ENCODE data around the gene CAMK1D. TPM values are rescaled to one million over a fixed set of nuclear protein-coding genes. Genes with fewer than 3 reads are reported as not detected.

The CAMK1D gene
- total and polyA plus RNA-seq, 4 experiments from 2014 or later = 5.2 to 22.2 (median 19.4) TPM

GRCh38 chr10:12510984-12511383 lies 161.6 kb downstream of the CAMK1D start:
- no peaks in the 10 kb centered on the region for H3K27me3 Mint-ChIP-seq
- no peak overlapping the region for H3K4me3 Mint-ChIP-seq
- Histone ChIP-seq H3K4me1 (ENCODE audit: insufficient read depth, low read length) (peaks cover 30% of the 10 kb centered on the region), H3K9me3 (ENCODE audit: control insufficient read depth in 1 of 2, low read length in 2 of 2) (no peaks in the 10 kb centered on the region), H3K27me3 (ENCODE audit: insufficient read depth, low read length) (no peaks in the 10 kb centered on the region), H3K27ac (ENCODE audit: low read depth, low read length) (no peak overlapping the region), H3K4me3 (ENCODE audit: low read length in 2 of 2) (no peak overlapping the region), H3K36me3 (ENCODE audit: insufficient read depth, low read length) (no peaks in the 10 kb centered on the region)
- peaks cover 0 to 3% of the 10 kb centered on the region in 2 donors for H3K36me3 Mint-ChIP-seq
- CTCF ChIA-PET (ENCODE audit: partially characterized antibody) = no interaction called here
- peak overlapping the region in 1 of 7 donors; percentile 73 for H3K27ac Mint-ChIP-seq
- intact Hi-C loops (cut with micrococcal nuclease) = no loop called here
- POLR2A ChIA-PET (ENCODE audit: partially characterized antibody) = no interaction called here
- no peaks in the 10 kb centered on the region for H3K9me3 Mint-ChIP-seq
- DNase-seq = no peak
- H3K4me1 Mint-ChIP-seq = peaks cover 26 to 57% (median 42%) of the 10 kb centered on the region in 4 donors

DNA sequence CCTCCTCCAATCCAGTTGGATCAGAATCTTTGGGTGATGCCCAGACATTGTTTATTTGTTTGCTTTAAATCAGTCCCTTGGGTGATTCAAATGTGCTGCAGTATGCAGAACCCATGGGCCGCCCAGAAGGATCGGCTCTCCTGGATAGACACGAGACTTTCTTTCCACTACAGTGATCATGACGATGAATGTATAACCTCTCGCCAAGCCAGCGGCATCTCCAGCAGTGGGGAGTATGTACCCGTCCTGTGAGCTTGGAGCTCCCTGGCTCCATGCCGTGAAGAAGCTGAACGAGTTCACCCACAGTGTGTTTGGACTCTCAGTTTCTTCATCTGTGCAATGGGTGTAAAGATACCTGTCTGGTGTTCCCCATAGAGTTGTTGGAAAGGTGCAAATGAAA lies 162.3 kb downstream of the CAMK1D start:
- Mint-ChIP-seq H3K27me3 (no peaks in the 10 kb centered on the region), H3K4me3 (no peak overlapping the region), H3K9me3 (no peaks in the 10 kb centered on the region), H3K36me3 (peaks cover 0 to 3% of the 10 kb centered on the region in 2 donors), H3K27ac (no peak overlapping the region), H3K4me1 (peaks cover 26 to 58% (median 42%) of the 10 kb centered on the region in 4 donors)
- no peak for DNase-seq
- no peaks in the 10 kb centered on the region for H3K27me3 ChIP-seq (ENCODE audit: insufficient read depth, low read length)
- H3K4me3 ChIP-seq (ENCODE audit: low read length in 2 of 2) = no peak overlapping the region
- no peaks in the 10 kb centered on the region for H3K36me3 ChIP-seq (ENCODE audit: insufficient read depth, low read length)
- no peaks in the 10 kb centered on the region for H3K9me3 ChIP-seq (ENCODE audit: control insufficient read depth in 1 of 2, low read length in 2 of 2)
- POLR2A ChIA-PET (ENCODE audit: partially characterized antibody) = interaction anchor here (0.7 kb wide), 1 partner anchor 23 kb away, joined by 3 read pairs; no protein-coding TSS in a partner anchor
- peaks cover 30% of the 10 kb centered on the region for H3K4me1 ChIP-seq (ENCODE audit: insufficient read depth, low read length)
- CTCF ChIA-PET (ENCODE audit: partially characterized antibody) = interaction anchor here (1.3 kb wide), 1 partner anchor 146 kb away, joined by 3 read pairs; no protein-coding TSS in a partner anchor
- no peak overlapping the region for H3K27ac ChIP-seq (ENCODE audit: low read depth, low read length)
- intact Hi-C loops (cut with micrococcal nuclease) = no loop called here

- Histone ChIP-seq H3K4me1 (ENCODE audit: insufficient read depth, low read length) (peaks cover 29% of the 10 kb centered on the region), H3K27me3 (ENCODE audit: insufficient read depth, low read length) (no peaks in the 10 kb centered on the region), H3K36me3 (ENCODE audit: insufficient read depth, low read length) (no peaks in the 10 kb centered on the region), H3K27ac (ENCODE audit: low read depth, low read length) (no peak overlapping the region), H3K9me3 (ENCODE audit: control insufficient read depth in 1 of 2, low read length in 2 of 2) (no peaks in the 10 kb centered on the region), H3K4me3 (ENCODE audit: low read length in 2 of 2) (no peak overlapping the region)
- ChIA-PET POLR2A (ENCODE audit: partially characterized antibody) (interaction anchor here (0.7 kb wide), 1 partner anchor 22 kb away, joined by 3 read pairs; no protein-coding TSS in a partner anchor), CTCF (ENCODE audit: partially characterized antibody) (interaction anchor here (1.3 kb wide), 1 partner anchor 145 kb away, joined by 3 read pairs; no protein-coding TSS in a partner anchor)
- H3K27me3 Mint-ChIP-seq = no peaks in the 10 kb centered on the region
- intact Hi-C loops (cut with micrococcal nuclease) = no loop called here
- no peaks in the 10 kb centered on the region for H3K9me3 Mint-ChIP-seq
- H3K36me3 Mint-ChIP-seq = peaks cover 0 to 3% of the 10 kb centered on the region in 2 donors
- H3K4me1 Mint-ChIP-seq = peaks cover 21 to 52% (median 34%) of the 10 kb centered on the region in 4 donors
- H3K4me3 Mint-ChIP-seq = no peak overlapping the region
- DNase-seq = no peak
- H3K27ac Mint-ChIP-seq = peak overlapping the region in 2 of 7 donors; percentile 46 to 74
Observed at GRCh38 chr10:12512332-12513002, 163.1 kb downstream of the CAMK1D start.

GRCh38 chr10:12513003-12513365 lies 163.6 kb downstream of the CAMK1D start:
- Mint-ChIP-seq H3K27me3 (no peaks in the 10 kb centered on the region), H3K4me3 (no peak overlapping the region), H3K9me3 (peaks cover 0 to under 1% (median 0%) of the 10 kb centered on the region in 8 donors), H3K36me3 (peaks cover 0 to 2% of the 10 kb centered on the region in 2 donors), H3K27ac (peak overlapping the region in 4 of 7 donors; percentile 37 to 74 (median 44)), H3K4me1 (peaks cover 17 to 47% (median 30%) of the 10 kb centered on the region in 4 donors)
- no peaks in the 10 kb centered on the region for H3K9me3 ChIP-seq (ENCODE audit: control insufficient read depth in 1 of 2, low read length in 2 of 2)
- no peak overlapping the region for H3K27ac ChIP-seq (ENCODE audit: low read depth, low read length)
- CTCF ChIA-PET (ENCODE audit: partially characterized antibody) = interaction anchor here (1.3 kb wide), 1 partner anchor 144 kb away, joined by 3 read pairs; no protein-coding TSS in a partner anchor
- no peaks in the 10 kb centered on the region for H3K36me3 ChIP-seq (ENCODE audit: insufficient read depth, low read length)
- no peaks in the 10 kb centered on the region for H3K27me3 ChIP-seq (ENCODE audit: insufficient read depth, low read length)
- no peak for DNase-seq
- intact Hi-C loops (cut with micrococcal nuclease) = no loop called here
- no peak overlapping the region for H3K4me3 ChIP-seq (ENCODE audit: low read length in 2 of 2)
- POLR2A ChIA-PET (ENCODE audit: partially characterized antibody) = no interaction called here
- peaks cover 24% of the 10 kb centered on the region for H3K4me1 ChIP-seq (ENCODE audit: insufficient read depth, low read length)

DNA sequence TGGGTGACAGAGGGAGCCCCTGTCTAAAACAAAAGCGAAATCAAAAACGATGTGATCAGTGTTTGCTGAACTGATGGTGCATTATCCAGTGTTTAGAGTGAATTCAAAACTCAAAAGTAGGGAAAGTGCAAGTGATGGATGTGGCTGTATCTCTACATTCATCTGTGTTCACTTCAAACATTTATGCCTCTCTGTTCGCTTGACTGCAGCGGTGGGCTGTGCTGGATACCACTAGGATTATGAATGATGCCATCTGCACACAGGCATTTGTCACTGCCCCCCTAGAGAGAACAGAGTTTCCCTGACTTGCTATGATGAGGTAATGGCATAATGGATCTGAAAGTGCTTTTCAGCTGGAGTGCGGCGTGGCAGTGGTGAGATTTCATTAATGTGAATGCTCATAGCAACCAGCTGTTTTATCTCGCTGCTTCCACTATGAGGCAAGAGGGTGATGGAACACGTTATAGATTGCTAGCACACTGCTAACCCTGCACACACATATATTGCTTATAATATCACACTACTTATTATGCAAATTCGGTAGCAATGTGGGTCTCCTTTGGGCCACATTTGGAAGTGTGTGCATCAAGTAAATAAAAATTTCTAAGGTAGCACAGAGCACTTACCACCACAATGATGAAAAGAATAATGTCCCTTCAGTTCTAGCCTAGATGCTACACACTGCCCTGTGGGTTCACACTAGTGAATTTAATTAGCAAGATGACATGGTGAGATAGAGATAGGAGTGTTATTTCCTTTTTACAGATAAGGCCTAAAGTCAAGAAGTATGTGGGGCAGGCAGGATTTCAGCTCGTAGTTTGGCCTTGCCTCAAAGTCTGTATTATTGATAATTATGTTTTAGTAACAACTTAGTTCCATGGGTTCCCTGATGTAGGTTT lies 164.7 kb downstream of the CAMK1D start:
- H3K4me1 Mint-ChIP-seq = peaks cover 10 to 37% (median 23%) of the 10 kb centered on the region in 4 donors
- H3K36me3 ChIP-seq (ENCODE audit: insufficient read depth, low read length) = no peaks in the 10 kb centered on the region
- H3K27me3 ChIP-seq (ENCODE audit: insufficient read depth, low read length) = no peaks in the 10 kb centered on the region
- no peak for DNase-seq
- CTCF ChIA-PET (ENCODE audit: partially characterized antibody) = no interaction called here
- peaks cover 16% of the 10 kb centered on the region for H3K4me1 ChIP-seq (ENCODE audit: insufficient read depth, low read length)
- peaks cover 0 to 3% (median 0%) of the 10 kb centered on the region in 8 donors for H3K9me3 Mint-ChIP-seq
- POLR2A ChIA-PET (ENCODE audit: partially characterized antibody) = no interaction called here
- H3K9me3 ChIP-seq (ENCODE audit: control insufficient read depth in 1 of 2, low read length in 2 of 2) = no peaks in the 10 kb centered on the region
- H3K27me3 Mint-ChIP-seq = no peaks in the 10 kb centered on the region
- intact Hi-C loops (cut with micrococcal nuclease) = no loop called here
- H3K4me3 ChIP-seq (ENCODE audit: low read length in 2 of 2) = no peak overlapping the region
- peak overlapping the region in 2 of 7 donors; percentile 48 to 59 for H3K27ac Mint-ChIP-seq
- H3K4me3 Mint-ChIP-seq = no peak overlapping the region
- H3K27ac ChIP-seq (ENCODE audit: low read depth, low read length) = no peak overlapping the region
- H3K36me3 Mint-ChIP-seq = no peaks in the 10 kb centered on the region

GRCh38 chr10:12518024-12518423 lies 168.7 kb downstream of the CAMK1D start:
- intact Hi-C loops (cut with micrococcal nuclease) = no loop called here

DNA sequence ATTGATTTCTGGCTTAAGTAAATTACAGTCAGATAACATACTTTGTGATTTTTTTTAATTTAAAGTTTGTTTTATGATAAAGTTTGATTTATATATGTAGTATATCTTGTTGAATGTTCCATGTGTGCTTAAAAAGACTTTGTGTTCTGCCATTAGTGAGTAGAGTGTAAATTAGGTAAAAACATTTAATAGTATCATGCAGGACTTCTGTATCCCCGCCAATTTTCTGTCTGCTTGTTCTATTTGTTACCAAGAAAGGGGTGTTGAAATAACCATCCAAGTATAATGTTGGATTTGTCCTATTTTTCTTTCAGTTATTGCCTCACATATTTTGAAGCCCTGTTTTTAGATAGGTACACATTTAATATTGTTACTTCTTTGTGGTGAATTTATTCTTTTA lies 172.1 kb downstream of the CAMK1D start:
- H3K4me3 Mint-ChIP-seq = no peak overlapping the region
- H3K4me1 Mint-ChIP-seq = peaks cover 0 to 9% (median 6%) of the 10 kb centered on the region in 4 donors
- peaks cover 0 to 16% (median 2%) of the 10 kb centered on the region in 8 donors for H3K9me3 Mint-ChIP-seq
- ChIA-PET POLR2A (ENCODE audit: partially characterized antibody) (no interaction called here), CTCF (ENCODE audit: partially characterized antibody) (no interaction called here)
- Histone ChIP-seq H3K9me3 (ENCODE audit: control insufficient read depth in 1 of 2, low read length in 2 of 2) (no peaks in the 10 kb centered on the region), H3K36me3 (ENCODE audit: insufficient read depth, low read length) (no peaks in the 10 kb centered on the region), H3K27me3 (ENCODE audit: insufficient read depth, low read length) (no peaks in the 10 kb centered on the region), H3K4me3 (ENCODE audit: low read length in 2 of 2) (no peak overlapping the region), H3K4me1 (ENCODE audit: insufficient read depth, low read length) (no peaks in the 10 kb centered on the region), H3K27ac (ENCODE audit: low read depth, low read length) (no peak overlapping the region)
- H3K27me3 Mint-ChIP-seq = no peaks in the 10 kb centered on the region
- H3K27ac Mint-ChIP-seq = no peak overlapping the region
- DNase-seq = no peak
- intact Hi-C loops (cut with micrococcal nuclease) = no loop called here
- H3K36me3 Mint-ChIP-seq = peaks cover 3 to 16% of the 10 kb centered on the region in 2 donors

More at GRCh38 chr10:12518024-12518423, 168.7 kb downstream of the CAMK1D start:
- Histone ChIP-seq H3K36me3 (ENCODE audit: insufficient read depth, low read length) (no peaks in the 10 kb centered on the region), H3K4me1 (ENCODE audit: insufficient read depth, low read length) (peaks cover 7% of the 10 kb centered on the region), H3K4me3 (ENCODE audit: low read length in 2 of 2) (no peak overlapping the region), H3K27ac (ENCODE audit: low read depth, low read length) (no peak overlapping the region), H3K9me3 (ENCODE audit: control insufficient read depth in 1 of 2, low read length in 2 of 2) (no peaks in the 10 kb centered on the region), H3K27me3 (ENCODE audit: insufficient read depth, low read length) (no peaks in the 10 kb centered on the region)
- DNase-seq = no peak
- Mint-ChIP-seq H3K4me1 (peaks cover 9 to 17% (median 13%) of the 10 kb centered on the region in 4 donors), H3K27me3 (no peaks in the 10 kb centered on the region), H3K36me3 (peaks cover 0 to 8% of the 10 kb centered on the region in 2 donors), H3K9me3 (peaks cover 0 to 8% (median 0%) of the 10 kb centered on the region in 8 donors), H3K4me3 (no peak overlapping the region), H3K27ac (no peak overlapping the region)
- ChIA-PET POLR2A (ENCODE audit: partially characterized antibody) (no interaction called here), CTCF (ENCODE audit: partially characterized antibody) (no interaction called here)
